Karpas-422 (cell line): ENCODE measurements around the gene EVC. TPM values are rescaled to one million over a fixed set of nuclear protein-coding genes. Genes with fewer than 3 reads are reported as not detected.

Source experiments
- DNase-seq: peaks from one replicate; pipeline ENCODE4 v3.0.0-alpha.2; 2015
- H2AFZ ChIP-seq: fragments of 200-600 bp; sonication (generic); 2 replicates; pipeline ENCODE4 v1.6.1; 2014; ENCODE audit warnings: antibody characterized with exemption, low read length, mixed read lengths
- H3K27ac ChIP-seq: fragments of 200-600 bp; sonication (generic); 2 replicates; pipeline ENCODE4 v1.5.1; 2014; ENCODE audit warnings: mild to moderate bottlenecking, low read length, moderate library complexity
- H3K27me3 ChIP-seq: fragments of 200-600 bp; sonication (generic); 2 replicates; pipeline ENCODE4 v1.6.1; 2014; ENCODE audit warnings: low read length, mixed read lengths
- H3K36me3 ChIP-seq: fragments of 200-600 bp; sonication (generic); 2 replicates; pipeline ENCODE4 v1.6.1; 2014; ENCODE audit warnings: low read length, mixed read lengths; ENCODE audit not compliant: insufficient read depth
- H3K4me1 ChIP-seq: fragments of 200-600 bp; sonication (generic); 2 replicates; pipeline ENCODE4 v1.6.1; 2014; ENCODE audit warnings: mild to moderate bottlenecking, low read length, mixed read lengths
- H3K4me2 ChIP-seq: fragments of 200-600 bp; sonication (generic); 2 replicates; pipeline ENCODE4 v1.6.1; 2014; ENCODE audit warnings: low read length, low read depth, mild to moderate bottlenecking; ENCODE audit not compliant: poor library complexity, severe bottlenecking
- H3K4me3 ChIP-seq: fragments of 200-600 bp; sonication (generic); 2 replicates; pipeline ENCODE4 v1.5.1; 2014; ENCODE audit warnings: mild to moderate bottlenecking, antibody characterized with exemption, low read length, mixed read lengths
- H3K79me2 ChIP-seq: fragments of 200-600 bp; sonication (generic); 2 replicates; pipeline ENCODE4 v1.6.1; 2014; ENCODE audit warnings: mild to moderate bottlenecking, low read length, mixed read lengths
- H3K9ac ChIP-seq: fragments of 200-600 bp; sonication (generic); 2 replicates; pipeline ENCODE4 v1.6.0; 2014; ENCODE audit warnings: low read length
- H3K9me2 ChIP-seq: fragments of 200-600 bp; sonication (generic), shearing (Covaris generic); replicated peaks from 2 replicates; pipeline ENCODE4 v1.6.0; 2014; ENCODE audit warnings: mild to moderate bottlenecking, low read length, moderate library complexity; ENCODE audit not compliant: insufficient read depth
- H3K9me3 ChIP-seq: fragments of 300-700, 200-600 bp; sonication (generic); 2 replicates; pipeline ENCODE4 v1.6.1; 2014; ENCODE audit warnings: low read length, mixed read lengths
- H4K20me1 ChIP-seq: fragments of 200-600 bp; sonication (generic); 2 replicates; pipeline ENCODE4 v1.6.1; 2014; ENCODE audit warnings: mild to moderate bottlenecking, antibody characterized with exemption, low read length, low read depth; ENCODE audit not compliant: insufficient read depth
- total RNA-seq: library from RNA; depleted of rRNA; stranded (reverse); fragments of >200 nt; shearing (Covaris generic); gene quantifications from 2 replicates; pipeline ENCODE4 v1.2.3, GENCODE V29; 2014; ENCODE audit warnings: low replicate concordance

EVC gene
- total RNA-seq, 1 experiment from 2014 or later = not detected

GRCh38 chr4:5730993-5731990, 20.3 kb downstream of the EVC start:
- no peaks in the 10 kb centered on the region for H3K36me3 ChIP-seq
- no peaks in the 10 kb centered on the region for H3K27me3 ChIP-seq
- no peaks in the 10 kb centered on the region for H4K20me1 ChIP-seq
- H3K4me2 ChIP-seq = no peak overlapping the region
- H3K4me1 ChIP-seq = no peaks in the 10 kb centered on the region
- H3K9me2 ChIP-seq = no peaks in the 10 kb centered on the region
- H3K79me2 ChIP-seq = no peaks in the 10 kb centered on the region
- no peaks in the 10 kb centered on the region for H3K9me3 ChIP-seq
- no peak overlapping the region for H3K9ac ChIP-seq
- H3K4me3 ChIP-seq = no peak overlapping the region
- H2AFZ ChIP-seq = no peak overlapping the region
- no peak for DNase-seq
- H3K27ac ChIP-seq = no peak overlapping the region

- Histone ChIP-seq H4K20me1 (no peaks in the 10 kb centered on the region), H3K4me1 (no peaks in the 10 kb centered on the region), H3K27me3 (no peaks in the 10 kb centered on the region), H3K27ac (no peak overlapping the region), H3K79me2 (no peaks in the 10 kb centered on the region), H3K4me3 (no peak overlapping the region), H3K36me3 (no peaks in the 10 kb centered on the region), H3K9me3 (no peaks in the 10 kb centered on the region), H3K9ac (no peak overlapping the region), H3K9me2 (no peaks in the 10 kb centered on the region), H2AFZ (no peak overlapping the region), H3K4me2 (no peak overlapping the region)
- DNase-seq = no peak
Measured at GRCh38 chr4:5732158-5732557, 21.2 kb downstream of the EVC start.

- no peak overlapping the region for H2AFZ ChIP-seq
- no peak overlapping the region for H3K4me3 ChIP-seq
- H4K20me1 ChIP-seq = no peaks in the 10 kb centered on the region
- H3K36me3 ChIP-seq = no peaks in the 10 kb centered on the region
- H3K9me3 ChIP-seq = no peaks in the 10 kb centered on the region
- no peak for DNase-seq
- no peak overlapping the region for H3K9ac ChIP-seq
- no peak overlapping the region for H3K27ac ChIP-seq
- H3K27me3 ChIP-seq = no peaks in the 10 kb centered on the region
- no peaks in the 10 kb centered on the region for H3K9me2 ChIP-seq
- H3K79me2 ChIP-seq = no peaks in the 10 kb centered on the region
- H3K4me2 ChIP-seq = no peak overlapping the region
- no peaks in the 10 kb centered on the region for H3K4me1 ChIP-seq
Measured at GRCh38 chr4:5734853-5735252, 23.9 kb downstream of the EVC start.

- Histone ChIP-seq H3K9me3 (no peaks in the 10 kb centered on the region), H3K9ac (no peak overlapping the region), H3K27ac (no peak overlapping the region), H3K4me3 (no peak overlapping the region), H3K27me3 (no peaks in the 10 kb centered on the region), H4K20me1 (no peaks in the 10 kb centered on the region), H3K4me2 (no peak overlapping the region), H3K36me3 (no peaks in the 10 kb centered on the region), H2AFZ (no peak overlapping the region), H3K79me2 (no peaks in the 10 kb centered on the region), H3K9me2 (no peaks in the 10 kb centered on the region), H3K4me1 (no peaks in the 10 kb centered on the region)
- DNase-seq = no peak
Measured at GRCh38 chr4:5735463-5735862, 24.5 kb downstream of the EVC start.

- Histone ChIP-seq H2AFZ (no peak overlapping the region), H3K9ac (no peak overlapping the region), H3K4me1 (no peaks in the 10 kb centered on the region), H3K4me2 (no peak overlapping the region), H4K20me1 (no peaks in the 10 kb centered on the region), H3K9me2 (no peaks in the 10 kb centered on the region), H3K27ac (no peak overlapping the region), H3K9me3 (no peaks in the 10 kb centered on the region), H3K36me3 (no peaks in the 10 kb centered on the region), H3K4me3 (no peak overlapping the region), H3K27me3 (no peaks in the 10 kb centered on the region), H3K79me2 (no peaks in the 10 kb centered on the region)
- no peak for DNase-seq
Measured at GRCh38 chr4:5738061-5738460, 27.1 kb downstream of the EVC start.

GRCh38 chr4:5742388-5742787, 31.4 kb downstream of the EVC start:
- Histone ChIP-seq H3K4me2 (no peak overlapping the region), H4K20me1 (no peaks in the 10 kb centered on the region), H3K36me3 (no peaks in the 10 kb centered on the region)

GRCh38 chr4:5742968-5743367, 32.0 kb downstream of the EVC start:
- Histone ChIP-seq H3K4me1 (no peaks in the 10 kb centered on the region), H2AFZ (no peak overlapping the region), H3K9me3 (no peaks in the 10 kb centered on the region), H3K36me3 (no peaks in the 10 kb centered on the region), H3K79me2 (no peaks in the 10 kb centered on the region), H3K9me2 (no peaks in the 10 kb centered on the region), H3K27me3 (no peaks in the 10 kb centered on the region), H3K27ac (no peak overlapping the region), H3K9ac (no peak overlapping the region), H3K4me3 (no peak overlapping the region), H4K20me1 (no peaks in the 10 kb centered on the region), H3K4me2 (no peak overlapping the region)
- DNase-seq = no peak

More at GRCh38 chr4:5742388-5742787, 31.4 kb downstream of the EVC start:
- H3K27ac ChIP-seq = no peak overlapping the region
- H3K4me3 ChIP-seq = no peak overlapping the region
- H3K4me1 ChIP-seq = no peaks in the 10 kb centered on the region
- H3K9me3 ChIP-seq = no peaks in the 10 kb centered on the region
- no peaks in the 10 kb centered on the region for H3K9me2 ChIP-seq
- no peak overlapping the region for H2AFZ ChIP-seq
- H3K9ac ChIP-seq = no peak overlapping the region
- DNase-seq = no peak
- H3K79me2 ChIP-seq = no peaks in the 10 kb centered on the region
- no peaks in the 10 kb centered on the region for H3K27me3 ChIP-seq

GRCh38 chr4:5746250-5746649, 35.2 kb downstream of the EVC start:
- Histone ChIP-seq H3K9me2 (no peaks in the 10 kb centered on the region), H3K4me3 (no peak overlapping the region), H3K9me3 (no peaks in the 10 kb centered on the region), H3K27me3 (no peaks in the 10 kb centered on the region), H3K9ac (no peak overlapping the region), H4K20me1 (no peaks in the 10 kb centered on the region), H3K79me2 (no peaks in the 10 kb centered on the region), H3K4me1 (no peaks in the 10 kb centered on the region), H2AFZ (no peak overlapping the region), H3K27ac (no peak overlapping the region), H3K4me2 (no peak overlapping the region), H3K36me3 (no peaks in the 10 kb centered on the region)
- no peak for DNase-seq
